Measurements from ENCODE around the gene TMEM74B.

DNA sequence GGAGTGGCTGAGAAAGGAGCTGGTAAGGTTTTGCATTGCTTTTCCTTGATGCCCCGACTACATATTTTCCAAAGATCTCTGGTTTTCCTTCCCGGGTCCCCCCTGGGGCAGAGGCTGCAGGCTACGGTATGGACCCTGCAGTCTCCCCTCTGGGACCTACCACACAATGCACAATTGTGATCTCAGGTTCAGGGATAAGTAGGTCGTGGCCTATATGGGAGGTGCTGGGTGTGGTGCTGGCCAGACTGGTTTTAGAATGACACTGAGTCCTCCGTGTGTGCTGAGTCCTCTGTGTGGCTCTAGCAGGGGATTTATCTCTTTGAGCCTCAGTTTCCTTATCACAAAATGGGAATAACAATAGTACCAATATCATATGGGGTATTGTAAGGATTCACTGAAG lies 18.8 kb upstream of the TMEM74B start:
- TF ChIP-seq, protein P1, sequence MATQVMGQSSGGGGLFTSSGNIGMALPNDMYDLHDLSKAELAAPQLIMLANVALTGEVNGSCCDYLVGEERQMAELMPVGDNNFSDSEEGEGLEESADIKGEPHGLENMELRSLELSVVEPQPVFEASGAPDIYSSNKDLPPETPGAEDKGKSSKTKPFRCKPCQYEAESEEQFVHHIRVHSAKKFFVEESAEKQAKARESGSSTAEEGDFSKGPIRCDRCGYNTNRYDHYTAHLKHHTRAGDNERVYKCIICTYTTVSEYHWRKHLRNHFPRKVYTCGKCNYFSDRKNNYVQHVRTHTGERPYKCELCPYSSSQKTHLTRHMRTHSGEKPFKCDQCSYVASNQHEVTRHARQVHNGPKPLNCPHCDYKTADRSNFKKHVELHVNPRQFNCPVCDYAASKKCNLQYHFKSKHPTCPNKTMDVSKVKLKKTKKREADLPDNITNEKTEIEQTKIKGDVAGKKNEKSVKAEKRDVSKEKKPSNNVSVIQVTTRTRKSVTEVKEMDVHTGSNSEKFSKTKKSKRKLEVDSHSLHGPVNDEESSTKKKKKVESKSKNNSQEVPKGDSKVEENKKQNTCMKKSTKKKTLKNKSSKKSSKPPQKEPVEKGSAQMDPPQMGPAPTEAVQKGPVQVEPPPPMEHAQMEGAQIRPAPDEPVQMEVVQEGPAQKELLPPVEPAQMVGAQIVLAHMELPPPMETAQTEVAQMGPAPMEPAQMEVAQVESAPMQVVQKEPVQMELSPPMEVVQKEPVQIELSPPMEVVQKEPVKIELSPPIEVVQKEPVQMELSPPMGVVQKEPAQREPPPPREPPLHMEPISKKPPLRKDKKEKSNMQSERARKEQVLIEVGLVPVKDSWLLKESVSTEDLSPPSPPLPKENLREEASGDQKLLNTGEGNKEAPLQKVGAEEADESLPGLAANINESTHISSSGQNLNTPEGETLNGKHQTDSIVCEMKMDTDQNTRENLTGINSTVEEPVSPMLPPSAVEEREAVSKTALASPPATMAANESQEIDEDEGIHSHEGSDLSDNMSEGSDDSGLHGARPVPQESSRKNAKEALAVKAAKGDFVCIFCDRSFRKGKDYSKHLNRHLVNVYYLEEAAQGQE (tag by site-specific recombination; IDR thresholded peaks at IDR 0.05): no peak
- TF ChIP-seq ZFP37 (tag by site-specific recombination; IDR thresholded peaks at IDR 0.05) (no peak), ZNF600 (tag by site-specific recombination; IDR thresholded peaks at IDR 0.05) (no peak), ZNF155 (tag by site-specific recombination; IDR thresholded peaks at IDR 0.05) (no peak), YY1 (tag by site-specific recombination; IDR thresholded peaks at IDR 0.05) (no peak), ZNF23 (tag by site-specific recombination; IDR thresholded peaks at IDR 0.05; ENCODE audit: borderline replicate concordance) (no peak), ZNF521 (tag by site-specific recombination; IDR thresholded peaks at IDR 0.05) (no peak), SP2 (tag by site-specific recombination; IDR thresholded peaks at IDR 0.05) (no peak), ZNF423 (tag by site-specific recombination; IDR thresholded peaks at IDR 0.05) (no peak), ZBTB17 (tag by site-specific recombination; IDR thresholded peaks at IDR 0.05) (no peak)
- TF ChIP-seq, protein P2, sequence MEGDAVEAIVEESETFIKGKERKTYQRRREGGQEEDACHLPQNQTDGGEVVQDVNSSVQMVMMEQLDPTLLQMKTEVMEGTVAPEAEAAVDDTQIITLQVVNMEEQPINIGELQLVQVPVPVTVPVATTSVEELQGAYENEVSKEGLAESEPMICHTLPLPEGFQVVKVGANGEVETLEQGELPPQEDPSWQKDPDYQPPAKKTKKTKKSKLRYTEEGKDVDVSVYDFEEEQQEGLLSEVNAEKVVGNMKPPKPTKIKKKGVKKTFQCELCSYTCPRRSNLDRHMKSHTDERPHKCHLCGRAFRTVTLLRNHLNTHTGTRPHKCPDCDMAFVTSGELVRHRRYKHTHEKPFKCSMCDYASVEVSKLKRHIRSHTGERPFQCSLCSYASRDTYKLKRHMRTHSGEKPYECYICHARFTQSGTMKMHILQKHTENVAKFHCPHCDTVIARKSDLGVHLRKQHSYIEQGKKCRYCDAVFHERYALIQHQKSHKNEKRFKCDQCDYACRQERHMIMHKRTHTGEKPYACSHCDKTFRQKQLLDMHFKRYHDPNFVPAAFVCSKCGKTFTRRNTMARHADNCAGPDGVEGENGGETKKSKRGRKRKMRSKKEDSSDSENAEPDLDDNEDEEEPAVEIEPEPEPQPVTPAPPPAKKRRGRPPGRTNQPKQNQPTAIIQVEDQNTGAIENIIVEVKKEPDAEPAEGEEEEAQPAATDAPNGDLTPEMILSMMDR (tag by site-specific recombination; IDR thresholded peaks at IDR 0.05): no peak
- TF ChIP-seq, protein P3, sequence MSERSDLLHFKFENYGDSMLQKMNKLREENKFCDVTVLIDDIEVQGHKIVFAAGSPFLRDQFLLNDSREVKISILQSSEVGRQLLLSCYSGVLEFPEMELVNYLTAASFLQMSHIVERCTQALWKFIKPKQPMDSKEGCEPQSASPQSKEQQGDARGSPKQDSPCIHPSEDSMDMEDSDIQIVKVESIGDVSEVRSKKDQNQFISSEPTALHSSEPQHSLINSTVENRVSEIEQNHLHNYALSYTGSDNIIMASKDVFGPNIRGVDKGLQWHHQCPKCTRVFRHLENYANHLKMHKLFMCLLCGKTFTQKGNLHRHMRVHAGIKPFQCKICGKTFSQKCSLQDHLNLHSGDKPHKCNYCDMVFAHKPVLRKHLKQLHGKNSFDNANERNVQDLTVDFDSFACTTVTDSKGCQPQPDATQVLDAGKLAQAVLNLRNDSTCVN (tag by site-specific recombination; optimal IDR thresholded peaks at IDR 0.05): no peak
- TF ChIP-seq, protein P4, sequence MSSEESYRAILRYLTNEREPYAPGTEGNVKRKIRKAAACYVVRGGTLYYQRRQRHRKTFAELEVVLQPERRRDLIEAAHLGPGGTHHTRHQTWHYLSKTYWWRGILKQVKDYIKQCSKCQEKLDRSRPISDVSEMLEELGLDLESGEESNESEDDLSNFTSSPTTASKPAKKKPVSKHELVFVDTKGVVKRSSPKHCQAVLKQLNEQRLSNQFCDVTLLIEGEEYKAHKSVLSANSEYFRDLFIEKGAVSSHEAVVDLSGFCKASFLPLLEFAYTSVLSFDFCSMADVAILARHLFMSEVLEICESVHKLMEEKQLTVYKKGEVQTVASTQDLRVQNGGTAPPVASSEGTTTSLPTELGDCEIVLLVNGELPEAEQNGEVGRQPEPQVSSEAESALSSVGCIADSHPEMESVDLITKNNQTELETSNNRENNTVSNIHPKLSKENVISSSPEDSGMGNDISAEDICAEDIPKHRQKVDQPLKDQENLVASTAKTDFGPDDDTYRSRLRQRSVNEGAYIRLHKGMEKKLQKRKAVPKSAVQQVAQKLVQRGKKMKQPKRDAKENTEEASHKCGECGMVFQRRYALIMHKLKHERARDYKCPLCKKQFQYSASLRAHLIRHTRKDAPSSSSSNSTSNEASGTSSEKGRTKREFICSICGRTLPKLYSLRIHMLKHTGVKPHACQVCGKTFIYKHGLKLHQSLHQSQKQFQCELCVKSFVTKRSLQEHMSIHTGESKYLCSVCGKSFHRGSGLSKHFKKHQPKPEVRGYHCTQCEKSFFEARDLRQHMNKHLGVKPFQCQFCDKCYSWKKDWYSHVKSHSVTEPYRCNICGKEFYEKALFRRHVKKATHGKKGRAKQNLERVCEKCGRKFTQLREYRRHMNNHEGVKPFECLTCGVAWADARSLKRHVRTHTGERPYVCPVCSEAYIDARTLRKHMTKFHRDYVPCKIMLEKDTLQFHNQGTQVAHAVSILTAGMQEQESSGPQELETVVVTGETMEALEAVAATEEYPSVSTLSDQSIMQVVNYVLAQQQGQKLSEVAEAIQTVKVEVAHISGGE (tag by site-specific recombination; conservative IDR thresholded peaks at IDR 0.05; ENCODE audit: low read depth): no peak
